Measurements from ENCODE around the gene BLOC1S5.
"Not testable (repeated sequence)": the region's sequence is repeated elsewhere in the genome, so short reads cannot be mapped to it uniquely, and the experiment has no call there.

BLOC1S5 gene

DNA sequence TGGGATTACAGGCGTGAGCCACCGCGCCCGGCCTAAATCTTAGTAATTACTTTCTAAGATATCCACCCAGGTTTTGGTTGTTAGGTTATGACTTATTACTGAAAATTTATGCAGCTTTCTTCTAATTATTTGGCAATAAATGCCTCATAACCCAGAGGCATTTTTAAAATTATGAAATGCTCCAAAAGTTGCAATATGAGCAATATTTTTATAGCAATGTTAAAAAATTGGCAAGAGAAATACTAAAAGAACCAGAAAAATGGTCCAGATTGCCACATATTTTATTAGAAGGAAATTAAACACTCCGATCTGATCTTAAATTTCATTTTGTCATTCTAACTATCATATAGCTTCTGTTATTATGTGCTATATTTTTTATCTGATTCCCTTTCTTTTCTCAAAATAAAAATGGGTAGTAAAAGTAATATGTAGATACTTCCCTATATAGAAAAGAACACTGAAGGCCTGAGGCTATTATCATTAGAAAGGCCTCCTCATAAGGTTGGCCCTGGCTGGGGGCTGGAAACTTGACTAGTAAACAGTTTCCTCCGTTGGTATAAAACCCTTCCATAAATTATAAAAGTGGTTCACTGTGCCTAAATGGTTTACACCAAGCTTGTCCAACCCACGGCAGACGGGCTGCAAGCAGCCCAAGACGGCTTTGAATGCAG, 22.1 kb downstream of the BLOC1S5 start:
- Histone ChIP-seq H3K27ac (ENCODE audit: low read depth, low read length) (no peak overlapping the region), H2AK5ac (ENCODE audit: low read length) (no peak overlapping the region), H3K9ac (ENCODE audit: low read length) (no peak overlapping the region), H3K36me3 (ENCODE audit: control insufficient read depth in 1 of 2, insufficient read depth in 2 of 2, low read length in 2 of 2) (peaks cover 2 to 4% of the 10 kb centered on the region in 2 experiments), H3K79me2 (ENCODE audit: control insufficient read depth, insufficient read depth, low read length, poor library complexity) (no peaks in the 10 kb centered on the region), H3K27me3 (ENCODE audit: insufficient read depth, low read length) (no peaks in the 10 kb centered on the region), H3K4me3 (ENCODE audit: low read depth, low read length) (no peak overlapping the region), H4K8ac (ENCODE audit: low read depth, low read length) (no peak overlapping the region), H3K4me1 (ENCODE audit: control insufficient read depth in 1 of 2, insufficient read depth in 2 of 2, low read length in 2 of 2) (no peaks in the 10 kb centered on the region), H3K9me3 (ENCODE audit: insufficient read depth, low read depth, low read length) (no peaks in the 10 kb centered on the region), H3K23ac (ENCODE audit: low read length) (no peak overlapping the region), H4K91ac (ENCODE audit: low read depth, low read length) (no peak overlapping the region), H3K18ac (ENCODE audit: low read length) (no peak overlapping the region), H3K79me1 (ENCODE audit: low read length) (no peaks in the 10 kb centered on the region), H3K4me2 (ENCODE audit: low read length) (no peak overlapping the region), H3K14ac (ENCODE audit: low read length) (no peak overlapping the region), H3K4ac (ENCODE audit: low read depth, low read length) (no peak overlapping the region), H2AFZ (ENCODE audit: insufficient read depth, low read length, poor library complexity) (no peak overlapping the region), H4K12ac (ENCODE audit: low read depth, low read length) (no peak overlapping the region), H2BK5ac (ENCODE audit: low read depth, low read length, poor library complexity) (no peak overlapping the region), H2BK120ac (ENCODE audit: insufficient read depth, low read length, poor library complexity) (no peak overlapping the region), H2BK12ac (ENCODE audit: low read length) (no peak overlapping the region)
- WGBS (ENCODE audit: extremely low coverage, insufficient coverage, insufficient read length), result no CpG with 5 or more reads among the region's 9 CpGs
- DNase-seq, result no peak

DNA sequence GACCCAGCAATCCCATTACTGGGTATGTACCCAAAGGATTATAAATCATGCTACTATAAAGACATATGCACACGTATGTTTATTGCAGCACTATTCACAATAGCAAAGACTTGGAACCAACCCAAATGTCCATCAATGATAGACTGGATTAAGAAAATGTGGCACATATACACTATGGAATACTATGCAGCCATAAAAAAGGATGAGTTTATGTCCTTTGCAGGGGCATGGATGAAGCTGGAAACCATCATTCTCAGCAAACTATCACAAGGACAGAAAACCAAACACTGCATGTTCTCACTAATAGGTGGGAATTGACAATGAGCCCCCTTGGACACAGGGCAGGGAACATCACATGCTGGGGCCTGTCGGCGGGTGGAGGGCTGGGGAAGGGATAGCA, 30.1 kb downstream of the BLOC1S5 start:
- not testable (repeated sequence) for H3K27me3 ChIP-seq (ENCODE audit: insufficient read depth, low read length); H4K12ac ChIP-seq (ENCODE audit: low read depth, low read length); H2BK5ac ChIP-seq (ENCODE audit: low read depth, low read length, poor library complexity); H3K9ac ChIP-seq (ENCODE audit: low read length); H3K23ac ChIP-seq (ENCODE audit: low read length); H2AK5ac ChIP-seq (ENCODE audit: low read length); H3K4ac ChIP-seq (ENCODE audit: low read depth, low read length); H3K14ac ChIP-seq (ENCODE audit: low read length); H3K4me2 ChIP-seq (ENCODE audit: low read length); H3K79me2 ChIP-seq (ENCODE audit: control insufficient read depth, insufficient read depth, low read length, poor library complexity); DNase-seq; H3K36me3 ChIP-seq (ENCODE audit: control insufficient read depth in 1 of 2, insufficient read depth in 2 of 2, low read length in 2 of 2); H3K79me1 ChIP-seq (ENCODE audit: low read length); H2BK12ac ChIP-seq (ENCODE audit: low read length); H3K4me1 ChIP-seq (ENCODE audit: control insufficient read depth in 1 of 2, insufficient read depth in 2 of 2, low read length in 2 of 2); H2AFZ ChIP-seq (ENCODE audit: insufficient read depth, low read length, poor library complexity); H3K4me3 ChIP-seq (ENCODE audit: low read depth, low read length); H2BK120ac ChIP-seq (ENCODE audit: insufficient read depth, low read length, poor library complexity); H3K27ac ChIP-seq (ENCODE audit: low read depth, low read length); H3K9me3 ChIP-seq (ENCODE audit: insufficient read depth, low read depth, low read length); H4K8ac ChIP-seq (ENCODE audit: low read depth, low read length); H4K91ac ChIP-seq (ENCODE audit: low read depth, low read length); H3K18ac ChIP-seq (ENCODE audit: low read length)
- WGBS (ENCODE audit: extremely low coverage, insufficient coverage, insufficient read length), result no CpG with 5 or more reads among the region's 3 CpGs

DNA sequence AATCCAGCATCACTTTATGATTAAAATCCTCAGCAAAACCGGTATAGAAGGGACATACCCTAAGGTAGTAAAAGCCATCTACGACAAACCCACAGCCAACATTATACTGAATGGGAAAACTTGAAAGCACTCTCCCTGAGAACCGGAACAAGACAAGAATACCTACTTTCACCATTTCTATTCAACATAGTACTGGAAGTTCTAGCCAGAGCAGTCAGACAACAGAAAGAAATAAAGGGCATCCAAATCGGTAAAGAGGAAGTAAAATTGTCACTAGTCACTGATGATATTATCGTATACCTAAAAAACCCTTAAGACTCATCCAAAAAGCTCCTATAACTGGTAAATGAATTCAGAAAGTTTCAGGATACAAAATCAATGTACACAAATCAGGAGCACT, 33.3 kb downstream of the BLOC1S5 start:
- Histone ChIP-seq H4K91ac (ENCODE audit: low read depth, low read length) (no peak overlapping the region), H4K8ac (ENCODE audit: low read depth, low read length) (no peak overlapping the region), H3K79me2 (ENCODE audit: control insufficient read depth, insufficient read depth, low read length, poor library complexity) (no peaks in the 10 kb centered on the region), H3K27ac (ENCODE audit: low read depth, low read length) (no peak overlapping the region), H3K79me1 (ENCODE audit: low read length) (no peaks in the 10 kb centered on the region), H3K14ac (ENCODE audit: low read length) (no peak overlapping the region), H2BK12ac (ENCODE audit: low read length) (no peak overlapping the region), H3K18ac (ENCODE audit: low read length) (no peak overlapping the region), H3K4me1 (ENCODE audit: control insufficient read depth in 1 of 2, insufficient read depth in 2 of 2, low read length in 2 of 2) (no peaks in the 10 kb centered on the region), H2BK120ac (ENCODE audit: insufficient read depth, low read length, poor library complexity) (no peak overlapping the region), H3K4ac (ENCODE audit: low read depth, low read length) (no peak overlapping the region), H2AK5ac (ENCODE audit: low read length) (no peak overlapping the region), H3K9ac (ENCODE audit: low read length) (no peak overlapping the region), H3K9me3 (ENCODE audit: insufficient read depth, low read depth, low read length) (no peaks in the 10 kb centered on the region), H3K27me3 (ENCODE audit: insufficient read depth, low read length) (no peaks in the 10 kb centered on the region), H3K4me2 (ENCODE audit: low read length) (no peak overlapping the region), H3K23ac (ENCODE audit: low read length) (no peak overlapping the region), H3K36me3 (ENCODE audit: control insufficient read depth in 1 of 2, insufficient read depth in 2 of 2, low read length in 2 of 2) (no peaks in the 10 kb centered on the region), H3K4me3 (ENCODE audit: low read depth, low read length) (no peak overlapping the region), H4K12ac (ENCODE audit: low read depth, low read length) (no peak overlapping the region), H2BK5ac (ENCODE audit: low read depth, low read length, poor library complexity) (no peak overlapping the region), H2AFZ (ENCODE audit: insufficient read depth, low read length, poor library complexity) (no peak overlapping the region)
- WGBS (ENCODE audit: extremely low coverage, insufficient coverage, insufficient read length), result no CpG with 5 or more reads among the region's 5 CpGs
- no peak for DNase-seq

DNA sequence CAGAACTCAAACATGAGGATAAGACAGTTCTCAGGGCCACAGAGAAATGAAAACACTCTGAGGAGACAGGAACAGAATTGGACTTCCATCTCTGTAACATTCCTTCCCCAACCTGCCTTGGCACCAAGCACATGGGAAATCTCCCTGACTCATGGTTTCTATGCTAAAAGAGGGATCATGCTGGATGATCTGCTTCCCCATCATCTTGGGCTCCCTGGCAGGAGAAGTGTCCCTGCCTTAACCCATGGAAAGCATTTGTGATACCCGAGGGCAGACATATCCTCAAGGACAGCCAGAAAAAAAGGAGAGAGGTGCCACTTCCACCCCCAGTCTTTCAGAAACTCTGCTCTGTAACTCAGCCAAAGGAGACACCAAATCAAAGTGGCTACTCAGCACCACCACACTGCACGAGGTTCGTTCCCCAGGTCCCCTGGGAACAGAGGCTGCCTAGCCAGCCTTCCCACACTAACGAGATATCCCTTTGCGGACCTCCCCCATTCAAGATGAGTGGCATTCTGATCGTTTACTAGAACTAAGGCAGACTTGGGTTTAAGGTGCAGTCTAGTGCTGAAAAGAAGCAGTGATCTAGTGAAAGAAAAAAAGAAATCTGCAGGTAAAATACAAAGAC, 34.8 kb downstream of the BLOC1S5 start:
- Histone ChIP-seq H3K4me2 (ENCODE audit: low read length) (no peak overlapping the region), H3K79me2 (ENCODE audit: control insufficient read depth, insufficient read depth, low read length, poor library complexity) (no peaks in the 10 kb centered on the region), H2BK120ac (ENCODE audit: insufficient read depth, low read length, poor library complexity) (no peak overlapping the region), H3K9ac (ENCODE audit: low read length) (no peak overlapping the region), H3K79me1 (ENCODE audit: low read length) (no peaks in the 10 kb centered on the region), H4K12ac (ENCODE audit: low read depth, low read length) (no peak overlapping the region), H2AK5ac (ENCODE audit: low read length) (no peak overlapping the region), H2AFZ (ENCODE audit: insufficient read depth, low read length, poor library complexity) (no peak overlapping the region), H3K4me1 (ENCODE audit: control insufficient read depth in 1 of 2, insufficient read depth in 2 of 2, low read length in 2 of 2) (no peaks in the 10 kb centered on the region), H3K9me3 (ENCODE audit: insufficient read depth, low read depth, low read length) (peaks cover 2% of the 10 kb centered on the region), H4K8ac (ENCODE audit: low read depth, low read length) (no peak overlapping the region), H3K4me3 (ENCODE audit: low read depth, low read length) (no peak overlapping the region), H2BK5ac (ENCODE audit: low read depth, low read length, poor library complexity) (no peak overlapping the region), H3K27me3 (ENCODE audit: insufficient read depth, low read length) (no peaks in the 10 kb centered on the region), H3K36me3 (ENCODE audit: control insufficient read depth in 1 of 2, insufficient read depth in 2 of 2, low read length in 2 of 2) (no peaks in the 10 kb centered on the region), H3K18ac (ENCODE audit: low read length) (no peak overlapping the region), H3K14ac (ENCODE audit: low read length) (no peak overlapping the region), H4K91ac (ENCODE audit: low read depth, low read length) (no peak overlapping the region), H2BK12ac (ENCODE audit: low read length) (no peak overlapping the region), H3K27ac (ENCODE audit: low read depth, low read length) (no peak overlapping the region), H3K23ac (ENCODE audit: low read length) (no peak overlapping the region), H3K4ac (ENCODE audit: low read depth, low read length) (no peak overlapping the region)
- DNase-seq, result no peak
- WGBS (ENCODE audit: extremely low coverage, insufficient coverage, insufficient read length), result no CpG with 5 or more reads among the region's 6 CpGs
